ENCODE results near the gene SLC7A4. TPM values are rescaled to one million over a fixed set of nuclear protein-coding genes. Genes with fewer than 3 reads are reported as not detected.

Gene SLC7A4, protein sequence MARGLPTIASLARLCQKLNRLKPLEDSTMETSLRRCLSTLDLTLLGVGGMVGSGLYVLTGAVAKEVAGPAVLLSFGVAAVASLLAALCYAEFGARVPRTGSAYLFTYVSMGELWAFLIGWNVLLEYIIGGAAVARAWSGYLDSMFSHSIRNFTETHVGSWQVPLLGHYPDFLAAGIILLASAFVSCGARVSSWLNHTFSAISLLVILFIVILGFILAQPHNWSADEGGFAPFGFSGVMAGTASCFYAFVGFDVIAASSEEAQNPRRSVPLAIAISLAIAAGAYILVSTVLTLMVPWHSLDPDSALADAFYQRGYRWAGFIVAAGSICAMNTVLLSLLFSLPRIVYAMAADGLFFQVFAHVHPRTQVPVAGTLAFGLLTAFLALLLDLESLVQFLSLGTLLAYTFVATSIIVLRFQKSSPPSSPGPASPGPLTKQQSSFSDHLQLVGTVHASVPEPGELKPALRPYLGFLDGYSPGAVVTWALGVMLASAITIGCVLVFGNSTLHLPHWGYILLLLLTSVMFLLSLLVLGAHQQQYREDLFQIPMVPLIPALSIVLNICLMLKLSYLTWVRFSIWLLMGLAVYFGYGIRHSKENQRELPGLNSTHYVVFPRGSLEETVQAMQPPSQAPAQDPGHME
- total RNA-seq = not detected

DNA sequence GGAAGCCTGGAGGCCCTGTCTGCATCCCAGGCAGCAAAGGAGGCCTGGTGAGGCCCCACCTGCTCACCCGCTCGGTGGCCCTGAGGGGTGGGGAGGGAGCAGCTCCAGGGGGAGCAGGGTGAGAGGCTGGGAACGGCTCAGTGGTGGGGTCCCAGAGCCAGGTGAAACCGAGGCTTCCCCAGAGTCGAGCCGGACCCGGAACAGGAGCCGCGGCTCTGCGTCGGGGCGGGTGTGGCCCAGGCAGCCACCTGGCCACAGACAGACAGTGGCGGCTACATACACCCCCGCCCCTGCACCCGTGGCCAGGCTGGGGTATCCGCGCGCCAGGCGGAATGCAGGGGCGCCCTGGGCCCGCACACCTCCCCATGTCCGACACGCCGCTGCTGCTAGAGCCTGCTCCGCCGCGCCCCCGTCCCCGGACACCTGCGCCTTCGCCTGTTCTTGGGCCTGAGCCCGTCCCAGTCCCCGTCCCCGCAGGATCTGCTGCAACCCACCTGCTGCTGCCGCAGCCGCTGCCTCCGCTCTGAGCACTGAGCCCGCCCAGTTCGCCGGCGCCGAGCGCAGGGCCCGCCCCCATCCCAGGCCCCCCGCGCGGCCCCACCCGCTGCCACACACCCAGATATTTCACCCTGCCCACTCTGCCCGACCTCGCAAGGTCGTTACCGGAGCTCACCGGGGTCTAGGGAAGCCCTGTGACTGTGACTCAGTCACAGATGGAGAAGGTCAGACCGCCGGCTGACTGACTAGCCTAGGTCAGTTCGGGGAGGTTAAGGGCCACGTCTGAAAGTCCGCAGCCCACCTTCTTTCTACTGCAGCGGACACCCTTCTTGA, at the start of gene SLC7A4:
Gene SLC7A4 (minus strand): TSS at position 525 of the 831 bp plus-strand sequence. CDS start 749 bp downstream, outside the sequence.
- ATAC-seq (peak; percentile 61), DNase-seq (no peak)
- peaks cover 23% of the 10 kb centered on the region for H3K27me3 Mint-ChIP-seq
- TF ChIP-seq CTCF (IDR thresholded peaks at IDR 0.05) = no peak
- intact Hi-C loops (cut with micrococcal nuclease) = no loop called here
- peak within 1 kb of the TSS; percentile 20 for H3K4me3 Mint-ChIP-seq
- H3K9me3 Mint-ChIP-seq = no peaks in the 10 kb centered on the region
- ChIA-PET CTCF (interaction anchor here (1.0 to 1.4 kb wide), 2 partner anchors 11 to 70 kb away, joined by 4 to 5 read pairs; no protein-coding TSS in a partner anchor), POLR2A (no interaction called here)
- no peak within 1 kb of the TSS for H3K27ac Mint-ChIP-seq
- H3K4me1 Mint-ChIP-seq (ENCODE audit: low read depth) = peaks cover 2% of the 10 kb centered on the region
- no peaks in the 10 kb centered on the region for H3K36me3 Mint-ChIP-seq (ENCODE audit: low read depth)

DNA sequence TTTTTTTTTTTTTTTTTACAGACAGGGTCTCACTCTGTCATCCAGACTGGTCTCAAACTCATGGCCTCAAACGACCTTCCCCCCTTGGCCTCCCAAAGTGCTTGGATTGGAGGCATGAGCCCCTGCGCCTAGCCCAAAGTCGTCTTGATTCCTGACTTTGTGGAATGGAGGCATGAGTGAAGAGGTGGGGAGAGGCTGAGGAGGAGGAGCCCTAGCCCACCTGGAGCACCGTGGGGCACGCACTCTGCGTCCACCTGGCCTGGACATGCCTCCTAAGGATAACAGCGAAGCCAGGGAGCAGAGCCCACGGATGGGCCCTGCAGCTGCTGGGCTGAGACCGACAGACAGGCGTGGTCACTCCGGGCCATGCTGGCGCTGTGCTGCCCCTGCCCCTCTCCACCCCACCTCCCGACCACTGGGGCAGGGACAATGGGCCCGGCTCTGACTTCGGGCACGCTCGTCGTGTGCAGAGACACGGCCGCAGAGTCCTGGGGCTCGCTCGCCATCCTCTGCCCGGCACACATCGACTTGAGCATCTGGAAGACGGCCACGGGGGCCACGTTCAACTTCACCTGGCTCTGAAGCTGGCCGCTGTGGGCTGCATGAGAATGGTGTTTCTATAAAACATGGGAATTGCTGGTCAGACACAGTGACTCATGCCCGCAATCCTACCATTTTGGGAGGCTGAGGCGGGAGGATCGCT, 48.2 kb upstream of the SLC7A4 start:
- H3K4me1 Mint-ChIP-seq (ENCODE audit: low read depth) = no peaks in the 10 kb centered on the region
- H3K27ac Mint-ChIP-seq = no peak overlapping the region
- ATAC-seq = no peak
- H3K36me3 Mint-ChIP-seq (ENCODE audit: low read depth) = no peaks in the 10 kb centered on the region
- H3K27me3 Mint-ChIP-seq = no peaks in the 10 kb centered on the region
- intact Hi-C loops (cut with micrococcal nuclease) = no loop called here
- H3K4me3 Mint-ChIP-seq = no peak overlapping the region
- ChIA-PET POLR2A (no interaction called here), CTCF (no interaction called here)
- H3K9me3 Mint-ChIP-seq = no peaks in the 10 kb centered on the region
- DNase-seq = no peak
- TF ChIP-seq CTCF (IDR thresholded peaks at IDR 0.05) = no peak

GRCh38 chr22:21079493-21079892, 47.1 kb upstream of the SLC7A4 start:
- DNase-seq (no peak), ATAC-seq (no peak)
- Mint-ChIP-seq H3K4me1 (ENCODE audit: low read depth) (no peaks in the 10 kb centered on the region), H3K4me3 (no peak overlapping the region), H3K27ac (no peak overlapping the region), H3K27me3 (no peaks in the 10 kb centered on the region), H3K9me3 (no peaks in the 10 kb centered on the region), H3K36me3 (ENCODE audit: low read depth) (no peaks in the 10 kb centered on the region)
- ChIA-PET CTCF (no interaction called here), POLR2A (interaction anchor here (0.7 kb wide), 1 partner anchor 234 kb away, joined by 3 read pairs; no protein-coding TSS in a partner anchor)
- no peak for TF ChIP-seq CTCF (IDR thresholded peaks at IDR 0.05)
- intact Hi-C loops (cut with micrococcal nuclease) = no loop called here

DNA sequence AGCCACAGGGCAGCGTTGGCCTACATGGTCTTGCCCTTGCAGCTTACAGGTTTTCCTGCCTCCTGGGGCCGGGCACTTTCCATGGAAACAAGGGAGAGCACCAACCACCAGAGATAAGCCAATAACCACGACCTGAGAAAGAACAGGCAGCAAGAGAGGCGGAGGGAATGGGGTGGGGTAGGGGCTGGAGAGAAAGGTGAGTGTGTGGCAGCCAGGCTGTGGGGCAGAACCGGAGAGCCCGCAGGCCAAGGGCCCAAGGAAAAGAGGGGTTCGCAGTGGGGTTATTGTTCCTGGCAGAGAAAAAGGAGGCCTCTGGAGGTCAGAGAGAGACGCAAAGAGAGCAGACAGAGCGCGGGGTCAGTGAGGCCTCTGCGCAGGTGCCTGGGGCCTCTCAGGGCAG, 46.6 kb upstream of the SLC7A4 start:
- intact Hi-C loops (cut with micrococcal nuclease) = no loop called here
- Mint-ChIP-seq H3K36me3 (ENCODE audit: low read depth) (no peaks in the 10 kb centered on the region), H3K9me3 (no peaks in the 10 kb centered on the region), H3K27me3 (no peaks in the 10 kb centered on the region), H3K4me1 (ENCODE audit: low read depth) (no peaks in the 10 kb centered on the region), H3K4me3 (no peak overlapping the region), H3K27ac (no peak overlapping the region)
- no peak for DNase-seq
- CTCF ChIA-PET = no interaction called here
- POLR2A ChIA-PET = interaction anchor here (0.7 kb wide), 1 partner anchor 233 kb away, joined by 3 read pairs; no protein-coding TSS in a partner anchor
- ATAC-seq = no peak
- TF ChIP-seq CTCF (IDR thresholded peaks at IDR 0.05) = no peak

All from activated CD8-positive, alpha-beta T cell treated with anti-CD3 and anti-CD28 coated beads for 36 hours (primary cell).